HepG2 (cell line): ENCODE results near the gene RPF1. TPM values are rescaled to one million over a fixed set of nuclear protein-coding genes. Genes with fewer than 3 reads are reported as not detected.

Experiments used
- ATAC-seq: fragments of 200-7000 bp; cut with Tn5 transposase; 3 replicates; pipeline ENCODE4 v1.9.1; 2020; ENCODE audit warnings: mild to moderate bottlenecking, moderate library complexity
- BruUV-seq: library from RNA; stranded (reverse); fragments of 400-500 nt; replicated peaks from 2 replicates; lab custom pipeline; 2021; lab: Mats Ljungman, UMichigan
- CTCF ChIA-PET: fragments of 300-600 bp; formaldehyde crosslinking; extraction: SDS; loops from one replicate; lab custom pipeline; 2021; ENCODE audit warnings: low total read pairs, inconsistent platforms, low intra/inter-chr PET ratio; lab: Yijun Ruan, JAX
- POLR2A ChIA-PET: fragments of 350-600 bp; sonication (Branson Sonifier 250); formaldehyde crosslinking; loops from one replicate; lab custom pipeline; 2020; ENCODE audit warnings: antibody characterized with exemption, inconsistent platforms; lab: Yijun Ruan, JAX
- DNase-seq: peaks from one replicate; pipeline ENCODE4 v3.0.0-alpha.2; 2015; ENCODE audit warnings: low spot score
- FAIRE-seq: peaks from 3 replicates; lab custom pipeline; 2011; peaks lifted over from hg19 to GRCh38; lab: Jason Lieb, UNC
- H2AFZ ChIP-seq: one replicate; pipeline ENCODE4 v1.6.1; 2011; ENCODE audit warnings: low read length, inconsistent platforms
- H3K27ac ChIP-seq: fragments of 300-600 bp; 3 replicates; pipeline ENCODE4 v1.8.0; 2011; ENCODE audit warnings: mixed run types, mild to moderate bottlenecking, mixed read lengths, low read length, inconsistent platforms; ENCODE audit not compliant: insufficient read depth; ENCODE audit errors: extremely low read length
- H3K27me3 ChIP-seq, 2 experiments: fragments of 200-600 bp in 1 of 2; 2 replicates in 1 of 2; 3 replicates in 1 of 2; pipeline versions ENCODE4 v1.6.0 to v1.8.0; 2011; ENCODE audit warnings: low read length in 2 of 2, mild to moderate bottlenecking in 2 of 2, moderate library complexity in 2 of 2, inconsistent platforms in 1 of 2; ENCODE audit not compliant: insufficient read depth in 2 of 2, control insufficient read depth in 1 of 2
- H3K36me3 ChIP-seq, 2 experiments: fragments of 200-600 bp in 1 of 2; replicated peaks in 1 of 2; 2 replicates in 1 of 2; 3 replicates in 1 of 2; pipeline versions ENCODE4 v1.5.1 to v1.8.0; 2011; ENCODE audit warnings: low read length in 2 of 2, inconsistent platforms in 1 of 2; ENCODE audit not compliant: insufficient read depth in 2 of 2, control insufficient read depth in 1 of 2
- H3K4me1 ChIP-seq: 2 replicates; pipeline ENCODE4 v1.5.1; 2012; ENCODE audit warnings: low read length, inconsistent platforms; ENCODE audit not compliant: insufficient read depth
- H3K4me2 ChIP-seq: 2 replicates; pipeline ENCODE4 v1.6.0; 2011; ENCODE audit warnings: low read depth, low read length, inconsistent platforms
- H3K4me3 ChIP-seq, 3 experiments: fragments of 200-600 bp in 1 of 3; sonication (generic), shearing (Covaris generic) in 1 of 3; replicated peaks in 1 of 3; 2 replicates each; pipeline ENCODE4 v1.5.1; 2011 to 2016; ENCODE audit warnings: low read length in 3 of 3, inconsistent platforms in 2 of 3, low read depth in 2 of 3, mild to moderate bottlenecking in 2 of 3, control low read depth in 1 of 3, mixed read lengths in 1 of 3; ENCODE audit not compliant: insufficient read depth in 1 of 3
- H3K79me2 ChIP-seq: one replicate; pipeline ENCODE4 v1.6.1; 2011; ENCODE audit warnings: low read length, inconsistent platforms; ENCODE audit not compliant: insufficient read depth
- H3K9ac ChIP-seq: 2 replicates; pipeline ENCODE4 v1.6.0; 2011; ENCODE audit warnings: mild to moderate bottlenecking, low read depth, low read length, inconsistent platforms; ENCODE audit not compliant: insufficient read depth
- H3K9me3 ChIP-seq: 2 replicates; pipeline ENCODE4 v1.5.1; 2012; ENCODE audit warnings: mild to moderate bottlenecking, low read length
- H4K20me1 ChIP-seq: 2 replicates; pipeline ENCODE4 v1.6.0; 2011; ENCODE audit warnings: inconsistent platforms, mild to moderate bottlenecking, low read length, moderate library complexity; ENCODE audit not compliant: insufficient read depth
- CTCF ChIP-seq: sonication (generic); formaldehyde crosslinking; IDR thresholded peaks from 2 replicates; pipeline ENCODE4 v1.5.0; 2020; ENCODE audit warnings: mild to moderate bottlenecking, missing genetic modification reagents, moderate library complexity
- GLI4 ChIP-seq: sonication (generic); formaldehyde crosslinking; IDR thresholded peaks from 2 replicates; pipeline ENCODE4 v1.5.1; 2020; ENCODE audit warnings: missing genetic modification reagents, mild to moderate bottlenecking, moderate library complexity, borderline replicate concordance
- HCFC1 ChIP-seq: fragments of 150-350 bp; IDR thresholded peaks from 2 replicates; pipeline ENCODE4 v1.6.1; 2014; ENCODE audit warnings: low read depth, low read length
- RARA ChIP-seq: IDR thresholded peaks from 2 replicates; pipeline ENCODE4 v1.6.1; 2016; ENCODE audit warnings: missing genetic modification reagents, missing compliant biosample characterization
- SMC3 ChIP-seq: IDR thresholded peaks from 2 replicates; pipeline ENCODE4 v1.6.1; 2011; ENCODE audit warnings: low read length, improper control_type of control experiment
- SP140L ChIP-seq: sonication (generic); formaldehyde crosslinking; IDR thresholded peaks from 2 replicates; pipeline ENCODE4 v1.4.0; 2020; ENCODE audit warnings: missing genetic modification reagents, borderline replicate concordance
- STAG1 ChIP-seq: sonication (generic); formaldehyde crosslinking; IDR thresholded peaks from 2 replicates; pipeline ENCODE4 v1.4.0; 2020; ENCODE audit warnings: missing genetic modification reagents
- ZFP41 ChIP-seq: sonication (generic); formaldehyde crosslinking; IDR thresholded peaks from 2 replicates; pipeline ENCODE4 v1.4.0; 2020; ENCODE audit warnings: mild to moderate bottlenecking, missing genetic modification reagents, borderline replicate concordance
- ZNF10 ChIP-seq: sonication (generic); formaldehyde crosslinking; IDR thresholded peaks from 2 replicates; pipeline ENCODE4 v1.4.0; 2020; ENCODE audit warnings: mild to moderate bottlenecking, low read depth, missing genetic modification reagents, borderline replicate concordance
- ZNF264 ChIP-seq: sonication (generic); formaldehyde crosslinking; IDR thresholded peaks from 2 replicates; pipeline ENCODE4 v1.4.0; 2020; ENCODE audit warnings: missing genetic modification reagents
- ZNF446 ChIP-seq: sonication (generic); formaldehyde crosslinking; IDR thresholded peaks from 2 replicates; pipeline ENCODE4 v1.5.0; 2020; ENCODE audit warnings: mild to moderate bottlenecking, missing genetic modification reagents
- ZNF550 ChIP-seq: sonication (generic); formaldehyde crosslinking; IDR thresholded peaks from 2 replicates; pipeline ENCODE4 v1.4.0; 2020; ENCODE audit warnings: mild to moderate bottlenecking, missing genetic modification reagents, borderline replicate concordance
- ZNF589 ChIP-seq: sonication (generic); formaldehyde crosslinking; conservative IDR thresholded peaks from 2 replicates; pipeline ENCODE4 v1.8.0; 2022; ENCODE audit warnings: mild to moderate bottlenecking, moderate library complexity, missing genetic modification reagents
- ZNF850 ChIP-seq: sonication (generic); formaldehyde crosslinking; conservative IDR thresholded peaks from 2 replicates; pipeline ENCODE4 v1.9.0; 2021; ENCODE audit warnings: mild to moderate bottlenecking, missing genetic modification reagents
- ZNF878 ChIP-seq: sonication (generic); formaldehyde crosslinking; IDR thresholded peaks from 2 replicates; pipeline ENCODE4 v1.8.1; 2023; ENCODE audit warnings: mild to moderate bottlenecking, missing genetic modification reagents, moderate library complexity
- WGBS: methylation state at CpG from one replicate; pipeline ENCODE4 v1.1.6; 2017; ENCODE audit warnings: low lambda C conversion rate; 5-methylcytosine and 5-hydroxymethylcytosine counted together
- in situ Hi-C: cut with HindIII; loops from 2 replicates; pipeline ENCODE4 v1.10.0; 2017; ENCODE audit warnings: low pct_unique_long_range_greater_than_20kb; ENCODE audit not compliant: extremely low pct_ligation_motif_present
- intact Hi-C: fragments of 100-400 bp; cut with micrococcal nuclease; formaldehyde crosslinking; loops from one replicate; pipeline ENCODE4 v1.10.0; 2022; ENCODE audit not compliant: unreplicated experiment
- polyA plus RNA-seq, 8 experiments: library from polyadenylated mRNA; depleted of rRNA in 3 of 8; stranded (reverse) in 7 of 8; unstranded in 1 of 8; fragments of >200 nt; fragmentation: Illumina TruSeq in 4 of 8; extraction: Trizol in 4 of 8; gene quantifications; 2 replicates each; pipeline versions ENCODE4 v1.2.1 to v1.2.3, GENCODE V29; 2011 to 2016; ENCODE audit warnings: low read depth in 4 of 8, missing spikeins in 1 of 8, mixed read lengths in 1 of 8; ENCODE audit not compliant: insufficient read depth in 1 of 8
- total RNA-seq, 5 experiments: library from RNA; depleted of rRNA; stranded (reverse); fragments of >200 nt; fragmentation: Illumina TruSeq; extraction: Trizol; gene quantifications; 2 replicates each; pipeline ENCODE4 v1.2.3, GENCODE V29; 2016; ENCODE audit warnings: low read depth in 1 of 5

Gene RPF1
- total and polyA plus RNA-seq, 2 of the 13 experiments (the other 11 are each of a cell fraction or from before 2014, with no cell fraction given): 23.0 to 39.0 TPM

- H3K36me3 ChIP-seq: no peaks in the 10 kb centered on the region
- H3K27me3 ChIP-seq: no peaks in the 10 kb centered on the region
- no TSS peak for BruUV-seq
- H3K4me3 ChIP-seq: no peak overlapping the region
- ChIA-PET CTCF (interaction anchor here (1.3 kb wide), 1 partner anchor 502 kb away, joined by 11 read pairs; no protein-coding TSS in a partner anchor), POLR2A (no interaction called here)
- no peaks in the 10 kb centered on the region for H3K4me1 ChIP-seq
- WGBS: 9% methylated on average over 11 of the region's 11 CpGs
- peak; percentile 30 for DNase-seq
- H3K79me2 ChIP-seq: no peaks in the 10 kb centered on the region
- H2AFZ ChIP-seq: no peak overlapping the region
- intact Hi-C loops (loop anchor here (1.0 to 5.0 kb wide), 4 partner anchors 293 to 528 kb away; no protein-coding TSS in a partner anchor), in situ Hi-C loops (no loop called here)
- H3K4me2 ChIP-seq: no peak overlapping the region
- H3K9me3 ChIP-seq: no peaks in the 10 kb centered on the region
- no peak for TF ChIP-seq ZNF10
- no peak for TF ChIP-seq ZFP41
- peak; percentile 62 for TF ChIP-seq SMC3
- peak; percentile 64 for TF ChIP-seq STAG1 (CRISPR knock-in tag)
- TF ChIP-seq RARA (CRISPR knock-in tag): no peak
- TF ChIP-seq SP140L: no peak
- no peak for TF ChIP-seq HCFC1
- TF ChIP-seq ZNF446 (CRISPR knock-in tag): no peak
- no peak for TF ChIP-seq ZNF589
- TF ChIP-seq CTCF: peak; percentile 59
- no peak for TF ChIP-seq ZNF850
- no peak for TF ChIP-seq ZNF550 (CRISPR knock-in tag)
- no peak for TF ChIP-seq ZNF264
- TF ChIP-seq ZNF878 (CRISPR knock-in tag): no peak
- TF ChIP-seq GLI4 (CRISPR knock-in tag): no peak
- no peak overlapping the region for H3K27ac ChIP-seq
- no peak overlapping the region for H3K9ac ChIP-seq
- FAIRE-seq: peak; percentile 58
- no peaks in the 10 kb centered on the region for H4K20me1 ChIP-seq
- ATAC-seq: peak; percentile 61
Measured at GRCh38 chr1:84433258-84434080, 45.6 kb upstream of the RPF1 start.
